ENCODE data around the gene GNAI2. TPM values are rescaled to one million over a fixed set of nuclear protein-coding genes. Genes with fewer than 3 reads are reported as not detected.

Gene GNAI2
- total RNA-seq, 1 donor from 2014 or later: 97.9 TPM

- no peak for FAIRE-seq
- DNase-seq (ENCODE audit: low read depth): peak; percentile 79
- Histone ChIP-seq H3K36me3 (ENCODE audit: control insufficient read depth, insufficient read depth, low read length) (peaks cover 9% of the 10 kb centered on the region), H3K27me3 (ENCODE audit: control insufficient read depth, insufficient read depth, low read length) (no peaks in the 10 kb centered on the region), H3K4me3 (ENCODE audit: low read depth, low read length) (peak overlapping the region; percentile 75)
- TF ChIP-seq, protein P1, sequence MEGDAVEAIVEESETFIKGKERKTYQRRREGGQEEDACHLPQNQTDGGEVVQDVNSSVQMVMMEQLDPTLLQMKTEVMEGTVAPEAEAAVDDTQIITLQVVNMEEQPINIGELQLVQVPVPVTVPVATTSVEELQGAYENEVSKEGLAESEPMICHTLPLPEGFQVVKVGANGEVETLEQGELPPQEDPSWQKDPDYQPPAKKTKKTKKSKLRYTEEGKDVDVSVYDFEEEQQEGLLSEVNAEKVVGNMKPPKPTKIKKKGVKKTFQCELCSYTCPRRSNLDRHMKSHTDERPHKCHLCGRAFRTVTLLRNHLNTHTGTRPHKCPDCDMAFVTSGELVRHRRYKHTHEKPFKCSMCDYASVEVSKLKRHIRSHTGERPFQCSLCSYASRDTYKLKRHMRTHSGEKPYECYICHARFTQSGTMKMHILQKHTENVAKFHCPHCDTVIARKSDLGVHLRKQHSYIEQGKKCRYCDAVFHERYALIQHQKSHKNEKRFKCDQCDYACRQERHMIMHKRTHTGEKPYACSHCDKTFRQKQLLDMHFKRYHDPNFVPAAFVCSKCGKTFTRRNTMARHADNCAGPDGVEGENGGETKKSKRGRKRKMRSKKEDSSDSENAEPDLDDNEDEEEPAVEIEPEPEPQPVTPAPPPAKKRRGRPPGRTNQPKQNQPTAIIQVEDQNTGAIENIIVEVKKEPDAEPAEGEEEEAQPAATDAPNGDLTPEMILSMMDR (IDR thresholded peaks at IDR 0.05; ENCODE audit: insufficient read depth, low read length, severe bottlenecking): no peak
Measured at GRCh38 chr3:50237754-50238548, 1.9 kb downstream of the GNAI2 start.

GRCh38 chr3:50238549-50239026 is 2.6 kb downstream of the GNAI2 start:
- DNase-seq (ENCODE audit: low read depth) (no peak), FAIRE-seq (peak; percentile 81)
- TF ChIP-seq, protein P1 (IDR thresholded peaks at IDR 0.05; ENCODE audit: insufficient read depth, low read length, severe bottlenecking): peak; percentile 2
- Histone ChIP-seq H3K4me3 (ENCODE audit: low read depth, low read length) (no peak overlapping the region), H3K27me3 (ENCODE audit: control insufficient read depth, insufficient read depth, low read length) (no peaks in the 10 kb centered on the region), H3K36me3 (ENCODE audit: control insufficient read depth, insufficient read depth, low read length) (peaks cover 10% of the 10 kb centered on the region)

GRCh38 chr3:50239649-50240048 is 3.6 kb downstream of the GNAI2 start:
- no peak for DNase-seq (ENCODE audit: low read depth)
- Histone ChIP-seq H3K4me3 (ENCODE audit: low read depth, low read length) (no peak overlapping the region), H3K27me3 (ENCODE audit: control insufficient read depth, insufficient read depth, low read length) (no peaks in the 10 kb centered on the region), H3K36me3 (ENCODE audit: control insufficient read depth, insufficient read depth, low read length) (peaks cover 11% of the 10 kb centered on the region)
- no peak for FAIRE-seq
- TF ChIP-seq, protein P1 (IDR thresholded peaks at IDR 0.05; ENCODE audit: insufficient read depth, low read length, severe bottlenecking): no peak

DNA sequence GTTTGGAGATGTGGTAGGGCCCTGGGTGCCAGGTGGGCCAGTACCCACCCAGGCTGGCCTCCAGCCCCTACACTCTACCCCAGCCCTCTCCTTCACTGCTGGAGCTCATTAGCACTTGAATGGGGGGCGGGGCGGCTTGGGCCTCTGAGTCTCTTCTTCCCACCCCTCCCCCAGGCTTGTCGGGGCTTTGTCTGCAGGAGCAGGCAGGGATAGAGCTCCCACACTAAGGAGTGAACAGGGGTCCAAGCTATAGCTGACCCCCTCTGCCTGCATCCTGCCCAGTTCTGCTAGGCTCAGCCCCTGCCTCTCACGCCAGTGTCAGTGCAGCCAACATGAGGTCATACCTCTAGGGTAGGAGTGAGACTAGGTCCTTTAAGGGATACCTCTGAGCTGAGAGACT is 5.2 kb downstream of the GNAI2 start:
- TF ChIP-seq, protein P1 (IDR thresholded peaks at IDR 0.05; ENCODE audit: insufficient read depth, low read length, severe bottlenecking): no peak
- no peaks in the 10 kb centered on the region for H3K27me3 ChIP-seq (ENCODE audit: control insufficient read depth, insufficient read depth, low read length)
- DNase-seq (ENCODE audit: low read depth) (no peak), FAIRE-seq (no peak)
- H3K4me3 ChIP-seq (ENCODE audit: low read depth, low read length): no peak overlapping the region
- H3K36me3 ChIP-seq (ENCODE audit: control insufficient read depth, insufficient read depth, low read length): peaks cover 11% of the 10 kb centered on the region

DNA sequence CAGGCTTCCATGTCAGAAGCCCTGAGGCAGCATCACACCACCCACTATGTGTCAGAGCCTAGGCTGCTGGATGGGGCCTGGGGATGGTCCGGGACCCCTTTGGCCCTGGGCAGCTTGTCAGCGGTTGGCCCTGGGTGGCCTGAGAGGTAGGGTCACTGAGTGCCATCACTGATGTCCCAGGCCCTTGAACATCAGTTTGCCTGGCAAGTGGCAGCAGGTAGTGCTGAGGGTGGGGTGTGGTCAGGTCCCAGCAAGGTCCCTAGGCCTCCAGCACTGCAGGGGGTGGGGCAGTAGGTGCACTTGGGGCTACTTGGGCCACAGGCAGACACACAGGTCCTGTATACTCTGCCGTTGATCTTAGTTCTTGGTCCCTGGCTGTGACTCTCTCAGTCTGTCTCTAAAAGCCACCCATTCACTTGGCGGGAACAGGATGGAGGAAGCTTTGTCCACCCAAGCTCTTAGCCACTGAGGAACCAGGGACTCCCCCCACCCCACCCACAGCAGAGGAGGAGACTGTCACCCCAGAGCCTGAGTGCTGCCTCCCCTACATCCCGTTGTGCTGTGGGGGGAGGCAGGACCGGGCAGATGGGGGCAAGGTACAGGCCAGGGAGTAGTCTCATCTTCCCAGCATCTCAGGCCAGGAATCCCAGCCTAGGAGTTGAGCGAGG is 5.8 kb downstream of the GNAI2 start:
- FAIRE-seq (no peak), DNase-seq (ENCODE audit: low read depth) (no peak)
- Histone ChIP-seq H3K27me3 (ENCODE audit: control insufficient read depth, insufficient read depth, low read length) (no peaks in the 10 kb centered on the region), H3K4me3 (ENCODE audit: low read depth, low read length) (no peak overlapping the region), H3K36me3 (ENCODE audit: control insufficient read depth, insufficient read depth, low read length) (peaks cover 11% of the 10 kb centered on the region)
- TF ChIP-seq, protein P1 (IDR thresholded peaks at IDR 0.05; ENCODE audit: insufficient read depth, low read length, severe bottlenecking): no peak
